ENCODE measurements around the gene TPM4. TPM values are rescaled to one million over a fixed set of nuclear protein-coding genes. Genes with fewer than 3 reads are reported as not detected.

TPM4 gene
- total and polyA plus RNA-seq, 2 of the 13 experiments (the other 11 are each of a cell fraction or from before 2014, with no cell fraction given), result 180 to 188 TPM

GRCh38 chr19:16095071-16095571 is 18.8 kb downstream of the TPM4 start (continued):
- TF ChIP-seq REST (IDR thresholded peaks at IDR 0.05; ENCODE audit: borderline replicate concordance in 1 of 2, low read depth in 1 of 2, low read length in 2 of 2) (no peak), NR1H2 (CRISPR knock-in tag; IDR thresholded peaks at IDR 0.05; ENCODE audit: borderline replicate concordance, low read depth) (no peak), ZFYVE20 (CRISPR knock-in tag; IDR thresholded peaks at IDR 0.05; ENCODE audit: borderline replicate concordance, low read depth) (no peak), GPN1 (CRISPR knock-in tag; IDR thresholded peaks at IDR 0.05; ENCODE audit: borderline replicate concordance) (no peak), SUZ12 (IDR thresholded peaks at IDR 0.05; ENCODE audit: low read depth, low read length) (no peak), ZNF18 (CRISPR knock-in tag; IDR thresholded peaks at IDR 0.05; ENCODE audit: insufficient replicate concordance) (no peak), CSRNP2 (CRISPR knock-in tag; conservative IDR thresholded peaks at IDR 0.05; ENCODE audit: low read depth) (no peak), ZBTB33 (CRISPR knock-in tag; IDR thresholded peaks at IDR 0.05) (peak; percentile 53; the same call in 1 of the 2 replicates), ZIK1 (CRISPR knock-in tag; IDR thresholded peaks at IDR 0.05; ENCODE audit: borderline replicate concordance, low read depth) (no peak), DR1 (CRISPR knock-in tag; IDR thresholded peaks at IDR 0.05) (no peak), ZNF143 (CRISPR knock-in tag; IDR thresholded peaks at IDR 0.05) (no peak), FOSL2 (CRISPR knock-in tag; IDR thresholded peaks at IDR 0.05) (no peak), ZBTB4 (CRISPR knock-in tag; IDR thresholded peaks at IDR 0.05; ENCODE audit: borderline replicate concordance) (peak; percentile 75; the same call in 1 of the 2 replicates), MXI1 (IDR thresholded peaks at IDR 0.05; ENCODE audit: borderline replicate concordance, low read depth, low read length) (no peak), BCL3 (CRISPR knock-in tag; IDR thresholded peaks at IDR 0.05) (no peak)

Measured in HepG2 (cell line).